SK-N-SH (cell line): ENCODE measurements around the gene ADORA2A. TPM values are rescaled to one million over a fixed set of nuclear protein-coding genes. Genes with fewer than 3 reads are reported as not detected.

ENCODE experiments used
- CTCF ChIA-PET: fragments of 300-600, 350-600 bp; formaldehyde crosslinking; extraction: SDS; loops from one replicate; lab custom pipeline; 2021; lab: Yijun Ruan, JAX
- POLR2A ChIA-PET: fragments of 350-600 bp; sonication (Branson Sonifier 250); formaldehyde crosslinking; extraction: SDS; loops from one replicate; lab custom pipeline; 2020; ENCODE audit warnings: antibody characterized with exemption, inconsistent platforms; lab: Yijun Ruan, JAX
- DNase-seq: peaks from one replicate; pipeline ENCODE4 v3.0.0; 2012
- H2AFZ ChIP-seq: fragments of 200-600 bp; sonication (generic); 2 replicates; pipeline ENCODE4 v1.8.1; 2016; ENCODE audit warnings: antibody characterized with exemption, mild to moderate bottlenecking, low read depth
- H3F3A ChIP-seq: fragments of 200-600 bp; sonication (generic); replicated peaks from 2 replicates; pipeline ENCODE3; 2016; ENCODE audit warnings: antibody characterized with exemption, mild to moderate bottlenecking; ENCODE audit not compliant: insufficient read depth
- H3K27ac ChIP-seq, 2 experiments: fragments of 200-500 bp in 1 of 2; fragments of 200-600 bp in 1 of 2; sonication (Bioruptor generic) in 1 of 2; sonication (generic), shearing (Covaris generic) in 1 of 2; 2 replicates each; pipeline versions ENCODE4 v1.5.1 to v1.6.1; 2014 to 2016; ENCODE audit warnings: low read depth in 2 of 2, inconsistent platforms in 1 of 2, low read length in 1 of 2, mild to moderate bottlenecking in 1 of 2, mixed read lengths in 1 of 2
- H3K27me3 ChIP-seq: fragments of 200-600 bp; sonication (generic), shearing (Covaris generic); 2 replicates; pipeline ENCODE4 v1.6.1; 2016; ENCODE audit warnings: mixed run types; ENCODE audit not compliant: insufficient read depth
- H3K36me3 ChIP-seq, 2 experiments: fragments of 200-500 bp in 1 of 2; fragments of 200-600 bp in 1 of 2; sonication (Bioruptor generic) in 1 of 2; sonication (generic) in 1 of 2; replicated peaks in 1 of 2; 2 replicates each; pipeline versions ENCODE3 to v1.5.1; 2014 to 2016; ENCODE audit warnings: low read length in 1 of 2, mild to moderate bottlenecking in 1 of 2; ENCODE audit not compliant: insufficient read depth in 2 of 2, control insufficient read depth in 1 of 2
- H3K4me1 ChIP-seq, 2 experiments: fragments of 200-500 bp in 1 of 2; fragments of 200-600 bp in 1 of 2; sonication (Bioruptor generic) in 1 of 2; sonication (generic), shearing (Covaris generic) in 1 of 2; 2 replicates each; pipeline versions ENCODE4 v1.5.1 to v1.6.1; 2014 to 2016; ENCODE audit warnings: low read depth in 1 of 2, low read length in 1 of 2, mixed run types in 1 of 2; ENCODE audit not compliant: insufficient read depth in 2 of 2, control insufficient read depth in 1 of 2
- H3K4me2 ChIP-seq: fragments of 200-600 bp; sonication (generic), shearing (Covaris generic); 2 replicates; pipeline ENCODE4 v1.6.1; 2017; ENCODE audit warnings: mixed run types
- H3K4me3 ChIP-seq, 2 experiments: fragments of 200-500 bp in 1 of 2; fragments of 200-600 bp in 1 of 2; sonication (Bioruptor generic) in 1 of 2; sonication (generic), shearing (Covaris generic) in 1 of 2; 2 replicates each; pipeline versions ENCODE4 v1.5.1 to v1.8.1; 2014 to 2016; ENCODE audit warnings: low read depth in 2 of 2, inconsistent platforms in 1 of 2, low read length in 1 of 2, mild to moderate bottlenecking in 1 of 2, mixed read lengths in 1 of 2, moderate library complexity in 1 of 2
- H3K79me2 ChIP-seq: fragments of 200-600 bp; sonication (generic); 2 replicates; pipeline ENCODE4 v1.8.1; 2017; ENCODE audit warnings: mild to moderate bottlenecking; ENCODE audit not compliant: insufficient read depth
- H3K9ac ChIP-seq: fragments of 200-600 bp; sonication (generic); 2 replicates; pipeline ENCODE4 v1.6.1; 2017; ENCODE audit warnings: mixed run types
- H3K9me2 ChIP-seq: fragments of 200-600 bp; sonication (generic); 2 replicates; pipeline ENCODE4 v1.6.1; 2017; ENCODE audit warnings: mixed run types
- H3K9me3 ChIP-seq: fragments of 200-600 bp; sonication (generic); 2 replicates; pipeline ENCODE4 v1.6.1; 2017; ENCODE audit warnings: mixed run types, mild to moderate bottlenecking, moderate library complexity
- H4K20me1 ChIP-seq: fragments of 200-600 bp; sonication (generic); 2 replicates; pipeline ENCODE4 v1.6.1; 2017; ENCODE audit warnings: mild to moderate bottlenecking, mixed run types; ENCODE audit not compliant: insufficient read depth
- CHD2 ChIP-seq: fragments of 150-350 bp; IDR thresholded peaks from 2 replicates; pipeline ENCODE4 v1.6.1; 2018; ENCODE audit warnings: low read length; ENCODE audit not compliant: partially characterized antibody
- ELF1 ChIP-seq: IDR thresholded peaks from 2 replicates; pipeline ENCODE4 v1.4.0; 2012
- EP300 ChIP-seq, 2 experiments: IDR thresholded peaks; 2 replicates each; pipeline versions ENCODE4 v1.4.0 to v1.6.1; 2012; ENCODE audit warnings: borderline replicate concordance in 1 of 2, low read depth in 1 of 2, low read length in 1 of 2
- FOSL2 ChIP-seq: IDR thresholded peaks from 2 replicates; pipeline ENCODE4 v1.4.0; 2012; ENCODE audit warnings: low read depth, mild to moderate bottlenecking, moderate library complexity, borderline replicate concordance
- FOXM1 ChIP-seq: IDR thresholded peaks from 2 replicates; pipeline ENCODE4 v1.4.0; 2012; ENCODE audit warnings: low read depth, mild to moderate bottlenecking
- GABPA ChIP-seq: IDR thresholded peaks from 2 replicates; pipeline ENCODE4 v1.4.0; 2012; ENCODE audit warnings: low read depth, mild to moderate bottlenecking
- GATA2 ChIP-seq: sonication (generic); formaldehyde crosslinking; IDR thresholded peaks from 2 replicates; pipeline ENCODE4 v1.5.0; 2020; ENCODE audit warnings: mild to moderate bottlenecking, missing genetic modification reagents
- JUND ChIP-seq: IDR thresholded peaks from 2 replicates; pipeline ENCODE4 v1.4.0; 2012
- MEF2A ChIP-seq: IDR thresholded peaks from 2 replicates; pipeline ENCODE4 v1.4.0; 2012; ENCODE audit warnings: low read depth, borderline replicate concordance
- NFIC ChIP-seq: IDR thresholded peaks from 2 replicates; pipeline ENCODE4 v1.4.0; 2012; ENCODE audit warnings: borderline replicate concordance
- POLR2AphosphoS5 ChIP-seq: IDR thresholded peaks from 2 replicates; pipeline ENCODE4 v1.6.1; 2012; ENCODE audit warnings: low read depth, low read length
- SIN3A ChIP-seq: IDR thresholded peaks from 2 replicates; pipeline ENCODE4 v1.6.1; 2012; ENCODE audit warnings: low read depth, mild to moderate bottlenecking, low read length, moderate library complexity, borderline replicate concordance
- TAF1 ChIP-seq: IDR thresholded peaks from 2 replicates; pipeline ENCODE4 v1.6.1; 2012; ENCODE audit warnings: low read depth, mild to moderate bottlenecking, low read length, moderate library complexity, borderline replicate concordance
- TCF12 ChIP-seq: IDR thresholded peaks from 2 replicates; pipeline ENCODE4 v1.4.0; 2012
- TEAD4 ChIP-seq: IDR thresholded peaks from 2 replicates; pipeline ENCODE4 v1.4.0; 2012; ENCODE audit warnings: mild to moderate bottlenecking, borderline replicate concordance; ENCODE audit not compliant: insufficient read depth
- USF2 ChIP-seq: fragments of 150-350 bp; IDR thresholded peaks from 2 replicates; pipeline ENCODE4 v1.6.1; 2017; ENCODE audit warnings: antibody characterized with exemption, low read length, low read depth, borderline replicate concordance
- YY1 ChIP-seq: IDR thresholded peaks from 2 replicates; pipeline ENCODE4 v1.4.0; 2012; ENCODE audit warnings: low read depth, mild to moderate bottlenecking
- WGBS: methylation state at CpG from one replicate; pipeline ENCODE4 v1.1.6; 2017; ENCODE audit warnings: low lambda C conversion rate; 5-methylcytosine and 5-hydroxymethylcytosine counted together
- polyA plus RNA-seq, 3 experiments: library from polyadenylated mRNA; depleted of rRNA; stranded (reverse); fragments of >200 nt; gene quantifications; 2 replicates each; pipeline ENCODE4 v1.2.3, GENCODE V29; 2012
- TF ChIP-seq, protein P1 (sequence below): IDR thresholded peaks from 2 replicates; pipeline ENCODE4; 2012
- TF ChIP-seq, protein P2 (sequence below): IDR thresholded peaks from 2 replicates; pipeline ENCODE4 v1.6.1; 2012; ENCODE audit warnings: mild to moderate bottlenecking, low read depth, low read length, moderate library complexity

Gene ADORA2A
- polyA plus RNA-seq, 1 of the 3 experiments (the other 2 are of a cell fraction): 9.3 TPM

- peak overlapping the region; percentile 75 to 88 for H3K27ac ChIP-seq
- peak overlapping the region in 1 of 2 experiments; percentile 23; a peak in 1 of 4 replicates for H3K4me3 ChIP-seq
- H3K9me3 ChIP-seq: peaks cover 5% of the 10 kb centered on the region; the same call in 1 of the 2 replicates
- H3F3A ChIP-seq: peaks cover 40% of the 10 kb centered on the region
- peaks cover 21 to 69% of the 10 kb centered on the region in 2 experiments for H3K36me3 ChIP-seq
- 36% methylated on average over 2 of the region's 2 CpGs for WGBS
- POLR2A ChIA-PET: interaction anchor here (2.2 to 2.9 kb wide), 3 partner anchors 13 to 28 kb away, joined by 10 to 17 read pairs (median 15); no protein-coding TSS in a partner anchor
- no peak overlapping the region for H2AFZ ChIP-seq
- CTCF ChIA-PET: interaction anchor here (0.8 to 2.3 kb wide), 5 partner anchors 11 to 57 kb away, joined by 3 to 8 read pairs (median 4); no protein-coding TSS in a partner anchor
- peak overlapping the region; percentile 9; the same call in 1 of the 2 replicates for H3K9ac ChIP-seq
- peaks cover 13% of the 10 kb centered on the region; the same call in 1 of the 2 replicates for H3K79me2 ChIP-seq
- no peak for DNase-seq
- H3K4me2 ChIP-seq: peak overlapping the region; percentile 65
- H3K4me1 ChIP-seq: peaks cover 10 to 20% of the 10 kb centered on the region in 2 experiments
- H3K9me2 ChIP-seq: no peaks in the 10 kb centered on the region
- no peaks in the 10 kb centered on the region for H3K27me3 ChIP-seq
- TF ChIP-seq TCF12: peak; percentile 72
- peak; percentile 32; the same call in 1 of the 2 replicates for TF ChIP-seq FOSL2
- no peak for TF ChIP-seq GABPA
- TF ChIP-seq USF2: no peak
- no peak for TF ChIP-seq POLR2AphosphoS5
- no peak for TF ChIP-seq FOXM1
- no peak for TF ChIP-seq SIN3A
- TF ChIP-seq, protein P1, sequence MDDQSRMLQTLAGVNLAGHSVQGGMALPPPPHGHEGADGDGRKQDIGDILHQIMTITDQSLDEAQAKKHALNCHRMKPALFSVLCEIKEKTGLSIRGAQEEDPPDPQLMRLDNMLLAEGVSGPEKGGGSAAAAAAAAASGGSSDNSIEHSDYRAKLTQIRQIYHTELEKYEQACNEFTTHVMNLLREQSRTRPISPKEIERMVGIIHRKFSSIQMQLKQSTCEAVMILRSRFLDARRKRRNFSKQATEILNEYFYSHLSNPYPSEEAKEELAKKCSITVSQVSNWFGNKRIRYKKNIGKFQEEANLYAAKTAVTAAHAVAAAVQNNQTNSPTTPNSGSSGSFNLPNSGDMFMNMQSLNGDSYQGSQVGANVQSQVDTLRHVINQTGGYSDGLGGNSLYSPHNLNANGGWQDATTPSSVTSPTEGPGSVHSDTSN: peak; percentile 70
- TF ChIP-seq TAF1: no peak
- peak; percentile 77 for TF ChIP-seq NFIC
- TF ChIP-seq YY1: no peak
- TF ChIP-seq TEAD4: no peak
- TF ChIP-seq EP300 (IDR thresholded peaks at IDR 0.05; ENCODE audit: borderline replicate concordance in 1 of 2, low read depth in 1 of 2, low read length in 1 of 2): peak in 1 of 2 experiments; percentile 54; a peak in 1 of 4 replicates
- TF ChIP-seq ELF1: no peak
- TF ChIP-seq GATA2 (CRISPR knock-in tag): no peak
- TF ChIP-seq JUND: peak; percentile 61
- TF ChIP-seq, protein P2, sequence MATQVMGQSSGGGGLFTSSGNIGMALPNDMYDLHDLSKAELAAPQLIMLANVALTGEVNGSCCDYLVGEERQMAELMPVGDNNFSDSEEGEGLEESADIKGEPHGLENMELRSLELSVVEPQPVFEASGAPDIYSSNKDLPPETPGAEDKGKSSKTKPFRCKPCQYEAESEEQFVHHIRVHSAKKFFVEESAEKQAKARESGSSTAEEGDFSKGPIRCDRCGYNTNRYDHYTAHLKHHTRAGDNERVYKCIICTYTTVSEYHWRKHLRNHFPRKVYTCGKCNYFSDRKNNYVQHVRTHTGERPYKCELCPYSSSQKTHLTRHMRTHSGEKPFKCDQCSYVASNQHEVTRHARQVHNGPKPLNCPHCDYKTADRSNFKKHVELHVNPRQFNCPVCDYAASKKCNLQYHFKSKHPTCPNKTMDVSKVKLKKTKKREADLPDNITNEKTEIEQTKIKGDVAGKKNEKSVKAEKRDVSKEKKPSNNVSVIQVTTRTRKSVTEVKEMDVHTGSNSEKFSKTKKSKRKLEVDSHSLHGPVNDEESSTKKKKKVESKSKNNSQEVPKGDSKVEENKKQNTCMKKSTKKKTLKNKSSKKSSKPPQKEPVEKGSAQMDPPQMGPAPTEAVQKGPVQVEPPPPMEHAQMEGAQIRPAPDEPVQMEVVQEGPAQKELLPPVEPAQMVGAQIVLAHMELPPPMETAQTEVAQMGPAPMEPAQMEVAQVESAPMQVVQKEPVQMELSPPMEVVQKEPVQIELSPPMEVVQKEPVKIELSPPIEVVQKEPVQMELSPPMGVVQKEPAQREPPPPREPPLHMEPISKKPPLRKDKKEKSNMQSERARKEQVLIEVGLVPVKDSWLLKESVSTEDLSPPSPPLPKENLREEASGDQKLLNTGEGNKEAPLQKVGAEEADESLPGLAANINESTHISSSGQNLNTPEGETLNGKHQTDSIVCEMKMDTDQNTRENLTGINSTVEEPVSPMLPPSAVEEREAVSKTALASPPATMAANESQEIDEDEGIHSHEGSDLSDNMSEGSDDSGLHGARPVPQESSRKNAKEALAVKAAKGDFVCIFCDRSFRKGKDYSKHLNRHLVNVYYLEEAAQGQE: no peak
- TF ChIP-seq CHD2: no peak
- TF ChIP-seq MEF2A: no peak
- no peaks in the 10 kb centered on the region for H4K20me1 ChIP-seq
These were observed 47.9 kb upstream of the ADORA2A start for GRCh38 chr22:24379536-24379935.
